H9 (cell line): ENCODE data around the gene WFDC5. TPM values are rescaled to one million over a fixed set of nuclear protein-coding genes. Genes with fewer than 3 reads are reported as not detected.

ENCODE experiments used
- DNase-seq: peaks from one replicate; pipeline ENCODE4 v3.0.0-alpha.2; 2017
- H2AFZ ChIP-seq: one replicate; pipeline ENCODE4 v1.6.1; 2013; ENCODE audit warnings: mild to moderate bottlenecking, low read length, control low read depth, moderate library complexity
- H2AK5ac ChIP-seq: 2 replicates; pipeline ENCODE4 v1.6.1; 2013; ENCODE audit warnings: low read length, control low read depth, mixed read lengths; ENCODE audit not compliant: insufficient read length
- H2BK120ac ChIP-seq: one replicate; pipeline ENCODE4 v1.6.1; 2013; ENCODE audit warnings: low read depth, mild to moderate bottlenecking, low read length, control low read depth, inconsistent platforms; ENCODE audit not compliant: poor library complexity, severe bottlenecking
- H2BK12ac ChIP-seq: 2 replicates; pipeline ENCODE4 v1.6.1; 2013; ENCODE audit warnings: low read length, control low read depth, mixed read lengths, low read depth; ENCODE audit not compliant: insufficient read length
- H2BK15ac ChIP-seq: 2 replicates; pipeline ENCODE4 v1.6.1; 2013; ENCODE audit warnings: low read depth, low read length, control low read depth
- H2BK20ac ChIP-seq: one replicate; pipeline ENCODE4 v1.6.1; 2013; ENCODE audit warnings: low read depth, mild to moderate bottlenecking, low read length, control low read depth, inconsistent platforms; ENCODE audit not compliant: poor library complexity, severe bottlenecking
- H2BK5ac ChIP-seq: 2 replicates; pipeline ENCODE4 v1.6.1; 2013; ENCODE audit warnings: low read length, control low read depth, mixed read lengths; ENCODE audit not compliant: insufficient read length
- H3K14ac ChIP-seq: 2 replicates; pipeline ENCODE4 v1.6.1; 2013; ENCODE audit warnings: low read length, control low read depth; ENCODE audit not compliant: insufficient read depth
- H3K18ac ChIP-seq: 2 replicates; pipeline ENCODE4 v1.6.1; 2013; ENCODE audit warnings: low read depth, mild to moderate bottlenecking, mixed read lengths, low read length, control low read depth; ENCODE audit not compliant: insufficient read length
- H3K23ac ChIP-seq: 2 replicates; pipeline ENCODE4 v1.6.1; 2013; ENCODE audit warnings: low read length, control low read depth, mixed read lengths, low read depth; ENCODE audit not compliant: insufficient read length
- H3K23me2 ChIP-seq: 2 replicates; pipeline ENCODE4 v1.6.1; 2013; ENCODE audit warnings: low read depth, mild to moderate bottlenecking, mixed read lengths, low read length, control low read depth; ENCODE audit not compliant: insufficient read length, poor library complexity, severe bottlenecking
- H3K27ac ChIP-seq: 2 replicates; pipeline ENCODE4 v1.5.1; 2013; ENCODE audit warnings: low read length, control low read depth, mixed read lengths, low read depth; ENCODE audit not compliant: insufficient read length
- H3K27me3 ChIP-seq: 2 replicates; pipeline ENCODE4 v1.6.1; 2013; ENCODE audit warnings: low read length, control low read depth, inconsistent platforms; ENCODE audit not compliant: insufficient read depth
- H3K4ac ChIP-seq: 2 replicates; pipeline ENCODE4 v1.6.1; 2013; ENCODE audit warnings: low read depth, mild to moderate bottlenecking, control low read depth, inconsistent platforms, low read length, moderate library complexity
- H3K4me1 ChIP-seq: 2 replicates; pipeline ENCODE4 v1.6.1; 2013; ENCODE audit warnings: low read length, control low read depth, inconsistent platforms; ENCODE audit not compliant: insufficient read depth
- H3K4me2 ChIP-seq: 2 replicates; pipeline ENCODE4 v1.6.1; 2013; ENCODE audit warnings: low read length, control low read depth, mixed read lengths; ENCODE audit not compliant: insufficient read length, insufficient read depth
- H3K56ac ChIP-seq: 2 replicates; pipeline ENCODE4 v1.6.1; 2013; ENCODE audit warnings: low read depth, mild to moderate bottlenecking, mixed read lengths, low read length, control low read depth; ENCODE audit not compliant: insufficient read length
- H3K79me1 ChIP-seq: 2 replicates; pipeline ENCODE4 v1.6.1; 2013; ENCODE audit warnings: low read depth, mild to moderate bottlenecking, moderate library complexity, low read length, control low read depth, inconsistent platforms; ENCODE audit not compliant: insufficient read depth, poor library complexity, severe bottlenecking
- H3K79me2 ChIP-seq: 2 replicates; pipeline ENCODE4 v1.6.1; 2013; ENCODE audit warnings: low read length, control low read depth, inconsistent platforms; ENCODE audit not compliant: insufficient read depth
- H3K9ac ChIP-seq: 2 replicates; pipeline ENCODE4 v1.6.1; 2013; ENCODE audit warnings: low read length, control low read depth, mixed read lengths; ENCODE audit not compliant: insufficient read length; ENCODE audit errors: extremely low read depth
- H3K9me3 ChIP-seq: one replicate; pipeline ENCODE4 v1.6.1; 2013; ENCODE audit warnings: low read depth, low read length, inconsistent platforms; ENCODE audit not compliant: control insufficient read depth
- H3T11ph ChIP-seq: one replicate; pipeline ENCODE4 v1.6.1; 2013; ENCODE audit warnings: mild to moderate bottlenecking, low read length, control low read depth, inconsistent platforms
- H4K20me1 ChIP-seq: one replicate; pipeline ENCODE4 v1.6.1; 2013; ENCODE audit not compliant: control insufficient read depth, insufficient read length, insufficient read depth
- H4K5ac ChIP-seq: 2 replicates; pipeline ENCODE4 v1.6.1; 2013; ENCODE audit warnings: low read depth, mild to moderate bottlenecking, mixed read lengths, low read length, control low read depth; ENCODE audit not compliant: insufficient read length
- H4K8ac ChIP-seq: replicated peaks from 2 replicates; pipeline ENCODE4 v1.6.1; 2013; ENCODE audit warnings: low read length, control low read depth, mixed read lengths, low read depth; ENCODE audit not compliant: insufficient read length
- H4K91ac ChIP-seq: 2 replicates; pipeline ENCODE4 v1.6.1; 2013; ENCODE audit warnings: low read depth, mild to moderate bottlenecking, moderate library complexity, mixed read lengths, low read length, control low read depth; ENCODE audit not compliant: insufficient read length
- H3K27ac Mint-ChIP-seq, 3 experiments: 2 replicates in 2 of 3; 3 replicates in 1 of 3; pipeline ENCODE4 v1.8.0; 2020 to 2021; ENCODE audit warnings: mixed read lengths in 3 of 3, mild to moderate bottlenecking in 1 of 3, moderate library complexity in 1 of 3
- H3K27me3 Mint-ChIP-seq: 2 replicates; pipeline ENCODE4 v1.8.0; 2021; ENCODE audit warnings: low read depth, mild to moderate bottlenecking, moderate library complexity, mixed read lengths
- H3K36me3 Mint-ChIP-seq, 3 experiments: 2 replicates in 2 of 3; 3 replicates in 1 of 3; pipeline ENCODE4 v1.8.0; 2020 to 2021; ENCODE audit warnings: low read depth in 3 of 3, mixed read lengths in 3 of 3; ENCODE audit not compliant: insufficient read depth in 1 of 3
- H3K4me1 Mint-ChIP-seq, 2 experiments: 2 replicates each; pipeline ENCODE4 v1.8.0; 2020; ENCODE audit warnings: mixed read lengths in 2 of 2
- H3K4me3 Mint-ChIP-seq, 2 experiments: 2 replicates in 1 of 2; 3 replicates in 1 of 2; pipeline ENCODE4 v1.8.0; 2020 to 2021; ENCODE audit warnings: mild to moderate bottlenecking in 2 of 2, mixed read lengths in 2 of 2, moderate library complexity in 1 of 2
- H3K9me3 Mint-ChIP-seq, 2 experiments: 2 replicates in 1 of 2; 3 replicates in 1 of 2; pipeline ENCODE4 v1.8.0; 2020; ENCODE audit warnings: mild to moderate bottlenecking in 2 of 2, mixed read lengths in 2 of 2, moderate library complexity in 1 of 2
- CTCF ChIP-seq: fragments of 200-600 bp; sonication (generic); conservative IDR thresholded peaks from 3 replicates; pipeline ENCODE4 v1.8.0; 2021; ENCODE audit warnings: antibody characterized with exemption, mild to moderate bottlenecking
- WGBS: extraction: QIAGEN DNeasy Blood & Tissue Kit; methylation state at CpG from one replicate; pipeline ENCODE4 v1.1.7; 2013; ENCODE audit warnings: missing lambda C conversion rate, low lambda C conversion rate, mixed read lengths; ENCODE audit not compliant: insufficient read length; ENCODE audit errors: extremely low coverage; 5-methylcytosine and 5-hydroxymethylcytosine counted together
- total RNA-seq: library from RNA; stranded (reverse); gene quantifications from 2 replicates; pipeline ENCODE4 v1.2.1, GENCODE V29; 2021

The WFDC5 gene
- total RNA-seq, 1 experiment from 2014 or later: not detected

GRCh38 chr20:45119556-45120266 lies 4.7 kb upstream of the WFDC5 start:
- Histone ChIP-seq H3K56ac (no peak overlapping the region), H2AFZ (no peak overlapping the region), H3K27ac (no peak overlapping the region), H4K91ac (no peak overlapping the region), H3K18ac (no peak overlapping the region), H4K5ac (no peak overlapping the region), H3K4me2 (no peak overlapping the region), H2BK15ac (no peak overlapping the region), H3K4me1 (no peaks in the 10 kb centered on the region), H3T11ph (no peak overlapping the region), H3K9ac (no peak overlapping the region), H2AK5ac (no peak overlapping the region), H3K9me3 (no peaks in the 10 kb centered on the region), H2BK120ac (no peak overlapping the region), H4K8ac (no peak overlapping the region), H3K79me2 (no peaks in the 10 kb centered on the region), H2BK20ac (no peak overlapping the region), H3K14ac (no peak overlapping the region), H2BK12ac (no peak overlapping the region), H4K20me1 (no peaks in the 10 kb centered on the region), H3K27me3 (no peaks in the 10 kb centered on the region), H3K4ac (no peak overlapping the region), H3K23ac (no peak overlapping the region), H3K23me2 (no peaks in the 10 kb centered on the region), H2BK5ac (no peak overlapping the region), H3K79me1 (no peaks in the 10 kb centered on the region)
- Mint-ChIP-seq H3K27ac (no peak overlapping the region), H3K27me3 (peaks cover 17% of the 10 kb centered on the region), H3K4me3 (no peak overlapping the region), H3K9me3 (peaks cover 0 to 3% of the 10 kb centered on the region in 2 experiments; a peak in 3 of 5 replicates), H3K36me3 (no peaks in the 10 kb centered on the region), H3K4me1 (peaks cover 6 to 8% of the 10 kb centered on the region in 2 experiments)
- WGBS: no CpG with 5 or more reads among the region's 2 CpGs
- DNase-seq: no peak
- no peak for TF ChIP-seq CTCF
